Sigmoid colon (tissue), 4 donors: ENCODE measurements around the gene RPS6KL1.

Experiments
- CTCF ChIP-seq, 4 experiments: fragments of 450-650 bp in 3 of 4; fragments of 200-600 bp in 1 of 4; IDR thresholded peaks; one replicate each; pipeline ENCODE4 v1.5.1; 2016 to 2019; ENCODE audit warnings: antibody characterized with exemption in 4 of 4, mild to moderate bottlenecking in 3 of 4, moderate library complexity in 2 of 4
- EP300 ChIP-seq, 4 donors: sonication (generic); formaldehyde crosslinking; IDR thresholded peaks; one replicate each; pipeline ENCODE4 v1.6.1; 2017; ENCODE audit warnings: antibody characterized with exemption in 4 of 4
- POLR2A ChIP-seq, 2 donors: fragments of 450-650 bp; IDR thresholded peaks; one replicate each; pipeline ENCODE4 v1.6.1; 2016; ENCODE audit warnings: antibody characterized with exemption in 2 of 2, mild to moderate bottlenecking in 2 of 2, moderate library complexity in 2 of 2

- TF ChIP-seq CTCF (IDR thresholded peaks at IDR 0.05) (no peak), POLR2A (IDR thresholded peaks at IDR 0.05) (no peak), EP300 (IDR thresholded peaks at IDR 0.05) (no peak)
These were observed 4.2 kb upstream of the RPS6KL1 start for GRCh38 chr14:74927225-74927624.
